ENCODE data around the gene PRDM12. TPM values are rescaled to one million over a fixed set of nuclear protein-coding genes. Genes with fewer than 3 reads are reported as not detected.

Gene PRDM12
- total RNA-seq, 1 donor from 2014 or later = not detected

GRCh38 chr9:130660683-130661450 lies 3.5 kb upstream of the PRDM12 start:
- peaks cover 58% of the 10 kb centered on the region for H3K27me3 Mint-ChIP-seq
- TF ChIP-seq CTCF (IDR thresholded peaks at IDR 0.05) = no peak

GRCh38 chr9:130661451-130662098 lies 2.8 kb upstream of the PRDM12 start:
- Mint-ChIP-seq H3K27ac (no peak overlapping the region), H3K9me3 (peaks cover 2% of the 10 kb centered on the region), H3K36me3 (ENCODE audit: low read depth) (no peaks in the 10 kb centered on the region), H3K27me3 (peaks cover 54% of the 10 kb centered on the region), H3K4me1 (peaks cover 41% of the 10 kb centered on the region), H3K4me3 (no peak overlapping the region)
- CTCF ChIA-PET = no interaction called here
- DNase-seq (no peak), ATAC-seq (ENCODE audit: low read depth) (no peak)
- intact Hi-C loops (cut with micrococcal nuclease) = loop anchor here (10.0 kb wide), 1 partner anchor 1933 kb away; no protein-coding TSS in a partner anchor
- no peak for TF ChIP-seq CTCF (IDR thresholded peaks at IDR 0.05)
- POLR2A ChIA-PET = no interaction called here

More at GRCh38 chr9:130660683-130661450, 3.5 kb upstream of the PRDM12 start:
- Mint-ChIP-seq H3K9me3 (peaks cover 2% of the 10 kb centered on the region), H3K4me1 (peaks cover 37% of the 10 kb centered on the region), H3K27ac (no peak overlapping the region), H3K4me3 (no peak overlapping the region), H3K36me3 (ENCODE audit: low read depth) (no peaks in the 10 kb centered on the region)
- ATAC-seq (ENCODE audit: low read depth) = no peak
- intact Hi-C loops (cut with micrococcal nuclease) = loop anchor here (10.0 kb wide), 1 partner anchor 1934 kb away; no protein-coding TSS in a partner anchor
- DNase-seq = no peak
- CTCF ChIA-PET = no interaction called here
- POLR2A ChIA-PET = interaction anchor here (0.7 kb wide), 1 partner anchor 225 kb away, joined by 5 read pairs; no protein-coding TSS in a partner anchor

GRCh38 chr9:130662099-130662969 lies 2.1 kb upstream of the PRDM12 start:
- Mint-ChIP-seq H3K27me3 (peaks cover 50% of the 10 kb centered on the region), H3K27ac (no peak overlapping the region), H3K9me3 (no peaks in the 10 kb centered on the region), H3K36me3 (ENCODE audit: low read depth) (no peaks in the 10 kb centered on the region), H3K4me1 (peaks cover 43% of the 10 kb centered on the region), H3K4me3 (peak overlapping the region; percentile 58)
- no peak for ATAC-seq (ENCODE audit: low read depth)
- ChIA-PET CTCF (no interaction called here), POLR2A (no interaction called here)
- intact Hi-C loops (cut with micrococcal nuclease) = loop anchor here (10.0 kb wide), 1 partner anchor 1932 kb away; no protein-coding TSS in a partner anchor
- TF ChIP-seq CTCF (IDR thresholded peaks at IDR 0.05) = no peak
- no peak for DNase-seq

GRCh38 chr9:130662970-130663257 lies 1.5 kb upstream of the PRDM12 start:
- no peak for DNase-seq

More at GRCh38 chr9:130662970-130663257, 1.5 kb upstream of the PRDM12 start:
- peak; percentile 25 for ATAC-seq (ENCODE audit: low read depth)
- POLR2A ChIA-PET = no interaction called here
- Mint-ChIP-seq H3K4me1 (peaks cover 43% of the 10 kb centered on the region), H3K27me3 (peaks cover 51% of the 10 kb centered on the region), H3K9me3 (no peaks in the 10 kb centered on the region), H3K36me3 (ENCODE audit: low read depth) (no peaks in the 10 kb centered on the region), H3K27ac (no peak overlapping the region), H3K4me3 (peak overlapping the region; percentile 58)
- intact Hi-C loops (cut with micrococcal nuclease) = loop anchor here (10.0 kb wide), 1 partner anchor 1932 kb away; no protein-coding TSS in a partner anchor
- CTCF ChIA-PET = no interaction called here
- no peak for TF ChIP-seq CTCF (IDR thresholded peaks at IDR 0.05)
